Measurements from ENCODE around the gene MAP3K21. TPM values are rescaled to one million over a fixed set of nuclear protein-coding genes. Genes with fewer than 3 reads are reported as not detected.

MAP3K21 gene
- polyA plus RNA-seq, 4 donors: 2.6 to 33.8 (median 27.5) TPM

DNA sequence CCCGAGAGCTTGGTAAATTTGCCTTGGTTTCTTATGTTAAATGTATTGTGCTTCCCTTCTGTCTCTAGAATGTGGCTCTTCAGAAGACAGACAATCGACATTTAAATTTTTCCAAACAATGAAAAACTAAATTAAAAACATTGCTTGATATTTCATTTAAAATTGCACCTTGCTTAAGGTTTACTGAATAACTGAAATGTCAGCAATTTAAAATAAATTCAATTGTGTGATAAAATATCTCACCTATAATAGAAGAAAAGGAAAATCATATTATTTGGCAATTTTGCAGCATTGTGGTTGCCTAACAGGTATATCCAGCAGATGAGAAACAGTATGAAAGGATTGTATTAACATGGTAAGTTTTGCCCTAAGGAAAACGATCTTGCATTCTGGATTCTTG, 56.5 kb downstream of the MAP3K21 start:
- DNase-seq (ENCODE audit: low read depth in 4 of 4, low spot score in 3 of 4): no peak

DNA sequence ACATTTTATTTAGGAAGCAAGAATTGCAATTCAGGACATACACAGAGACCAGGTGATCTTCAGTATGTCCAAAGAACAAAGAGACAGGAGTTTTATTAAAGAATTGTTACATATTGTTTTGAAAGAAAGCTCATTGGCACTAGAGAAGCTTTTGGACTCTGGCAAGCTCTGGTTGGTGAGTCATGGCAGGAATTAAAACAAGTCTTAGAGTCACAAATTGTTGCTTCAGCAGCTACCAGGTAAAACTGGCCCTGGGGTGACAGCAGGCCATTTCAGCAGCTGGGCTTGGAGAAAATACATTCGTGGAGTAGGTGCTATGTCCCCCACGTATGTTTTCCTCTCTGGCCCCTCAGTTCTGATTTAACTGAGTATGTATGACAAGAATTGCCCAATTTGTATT, 58.8 kb downstream of the MAP3K21 start:
- no peak for DNase-seq (ENCODE audit: low read depth in 4 of 4, low spot score in 3 of 4)

DNA sequence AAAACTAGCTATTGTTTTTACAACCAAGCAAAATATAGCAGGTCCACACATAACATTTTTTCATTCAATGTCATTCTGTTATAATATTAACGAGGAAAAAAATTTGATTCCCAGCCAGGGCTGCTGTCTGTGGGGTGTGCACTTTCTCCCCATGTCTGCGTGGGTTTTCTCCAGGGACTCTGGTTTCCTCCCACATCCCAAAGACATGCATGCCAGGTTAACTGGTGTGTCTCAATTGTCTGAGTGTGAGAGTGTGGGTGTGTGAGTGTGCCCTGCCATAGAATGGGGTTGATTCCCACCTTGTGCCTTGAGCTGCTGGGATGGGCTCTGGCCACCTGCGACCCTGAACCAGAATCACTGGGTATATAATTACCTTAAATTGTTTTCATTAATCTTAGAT, 60.1 kb downstream of the MAP3K21 start:
- DNase-seq (ENCODE audit: low read depth in 4 of 4, low spot score in 3 of 4): no peak

DNA sequence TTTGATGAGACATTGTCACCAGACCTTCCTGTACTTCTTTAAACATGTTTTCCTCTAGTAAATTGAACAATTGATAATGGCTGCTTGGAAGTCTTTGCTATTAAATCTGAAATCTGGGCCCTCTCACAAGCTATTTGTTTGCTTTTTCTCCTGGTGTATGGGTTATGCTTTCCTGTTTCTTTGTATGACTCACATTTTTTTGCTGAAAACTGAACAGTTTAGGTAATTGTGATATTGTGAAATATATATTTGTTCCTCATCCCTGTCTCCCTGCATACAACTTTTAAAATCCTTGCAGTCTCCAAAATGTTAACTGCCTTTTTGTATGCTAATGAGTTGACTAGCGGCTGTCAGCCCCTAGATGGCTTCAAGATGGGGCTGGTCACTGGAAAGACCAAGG, 61.6 kb downstream of the MAP3K21 start:
- DNase-seq (ENCODE audit: low read depth in 4 of 4, low spot score in 3 of 4): no peak

DNA sequence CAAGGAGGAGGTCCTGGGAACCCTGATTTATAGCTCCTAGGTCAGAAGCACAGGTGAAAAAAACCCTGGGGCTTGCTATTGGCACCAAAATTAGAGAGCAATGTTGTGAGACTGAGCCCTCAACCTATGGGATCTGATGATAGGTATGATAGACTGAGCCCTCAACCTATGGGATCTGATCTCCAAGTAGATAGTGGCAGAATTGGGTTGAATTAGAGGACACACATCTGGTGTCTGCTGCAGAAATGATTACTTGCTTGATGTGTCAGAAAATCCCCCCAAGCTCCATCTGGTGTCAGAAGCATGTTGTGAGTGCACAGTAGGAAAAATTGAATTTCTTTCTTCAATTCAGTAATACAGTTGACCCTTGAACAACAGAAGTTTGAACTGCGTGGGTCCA, 62.4 kb downstream of the MAP3K21 start:
- no peak for DNase-seq (ENCODE audit: low read depth in 4 of 4, low spot score in 3 of 4)

DNA sequence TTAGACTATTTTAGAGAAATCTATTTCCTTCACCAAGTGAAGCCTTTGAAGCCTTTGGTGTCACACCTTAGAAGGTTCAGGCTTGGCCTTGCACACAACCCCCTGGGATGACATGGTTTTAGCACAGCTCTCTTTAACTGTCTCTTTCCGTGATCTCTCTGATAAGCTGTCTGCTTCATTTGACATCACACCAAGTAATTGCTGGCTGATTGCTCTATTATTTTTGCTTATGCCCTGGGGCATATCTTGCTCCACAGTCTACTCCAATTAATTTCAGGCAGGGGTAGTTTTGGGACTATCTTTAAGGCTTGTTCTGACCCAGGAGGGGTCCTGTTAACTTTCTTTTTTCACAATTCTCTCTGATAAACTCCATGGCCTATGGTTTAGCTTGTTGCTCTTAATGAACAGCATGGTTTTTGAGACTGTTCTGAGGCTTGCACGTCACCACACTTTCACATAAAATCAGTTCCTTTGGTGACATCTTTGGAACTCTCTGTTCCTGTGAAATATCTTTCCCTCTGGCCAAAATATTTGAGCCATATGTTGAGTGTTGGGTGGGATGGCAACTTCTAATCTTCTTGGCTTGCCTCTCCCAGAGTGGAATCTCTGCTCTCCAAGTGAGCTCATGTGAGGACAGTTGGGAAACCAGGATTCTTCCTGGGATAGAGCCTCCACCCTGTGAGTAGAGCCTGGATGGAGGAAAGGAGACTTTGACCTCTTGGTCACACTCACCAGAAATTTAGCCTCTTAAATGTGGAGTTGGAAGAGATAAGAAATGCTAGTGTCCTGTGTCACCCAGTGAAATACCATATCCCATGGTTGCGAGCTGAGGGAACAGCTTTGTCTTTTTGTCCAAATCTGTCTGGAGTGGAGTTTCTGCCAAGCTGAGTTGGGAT, 63.6 kb downstream of the MAP3K21 start:
- no peak for DNase-seq (ENCODE audit: low read depth in 4 of 4, low spot score in 3 of 4)

DNA sequence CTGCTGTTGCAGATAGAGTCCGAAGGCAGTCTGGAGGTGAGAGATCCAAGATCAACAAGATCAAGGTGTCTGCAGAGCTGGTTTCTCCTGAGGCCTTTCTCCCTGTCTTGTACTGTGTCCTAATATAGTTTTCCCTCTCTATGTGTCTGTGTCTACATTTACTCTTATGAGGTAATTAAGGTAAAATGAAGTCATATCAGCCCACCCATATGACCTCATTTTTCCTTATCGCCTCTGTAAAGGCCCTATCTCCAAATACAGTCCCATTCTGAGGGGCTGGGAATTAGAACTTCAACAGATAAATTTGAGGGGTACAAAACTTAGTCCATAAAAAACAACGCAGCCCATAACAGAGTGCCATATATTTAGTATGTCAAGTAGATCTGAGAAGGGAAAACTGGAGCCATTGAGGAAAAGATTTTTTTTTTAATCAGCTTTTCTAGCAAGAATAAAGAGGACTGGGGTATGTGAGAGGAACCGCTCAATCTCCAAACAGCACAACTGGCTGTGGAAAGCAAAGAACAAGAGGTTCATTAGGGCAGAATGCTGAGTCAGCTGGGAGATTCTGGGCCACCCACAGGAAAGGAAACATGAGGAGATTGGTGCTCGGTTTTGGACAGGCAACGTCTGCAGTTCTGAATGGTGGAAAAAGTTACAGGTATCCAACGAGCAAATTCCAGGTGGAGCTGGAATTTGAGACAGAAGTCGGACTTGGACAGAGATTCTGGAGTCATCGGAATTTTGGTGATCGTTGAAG, 65.7 kb downstream of the MAP3K21 start:
- no peak for DNase-seq (ENCODE audit: low read depth in 4 of 4, low spot score in 3 of 4)

DNA sequence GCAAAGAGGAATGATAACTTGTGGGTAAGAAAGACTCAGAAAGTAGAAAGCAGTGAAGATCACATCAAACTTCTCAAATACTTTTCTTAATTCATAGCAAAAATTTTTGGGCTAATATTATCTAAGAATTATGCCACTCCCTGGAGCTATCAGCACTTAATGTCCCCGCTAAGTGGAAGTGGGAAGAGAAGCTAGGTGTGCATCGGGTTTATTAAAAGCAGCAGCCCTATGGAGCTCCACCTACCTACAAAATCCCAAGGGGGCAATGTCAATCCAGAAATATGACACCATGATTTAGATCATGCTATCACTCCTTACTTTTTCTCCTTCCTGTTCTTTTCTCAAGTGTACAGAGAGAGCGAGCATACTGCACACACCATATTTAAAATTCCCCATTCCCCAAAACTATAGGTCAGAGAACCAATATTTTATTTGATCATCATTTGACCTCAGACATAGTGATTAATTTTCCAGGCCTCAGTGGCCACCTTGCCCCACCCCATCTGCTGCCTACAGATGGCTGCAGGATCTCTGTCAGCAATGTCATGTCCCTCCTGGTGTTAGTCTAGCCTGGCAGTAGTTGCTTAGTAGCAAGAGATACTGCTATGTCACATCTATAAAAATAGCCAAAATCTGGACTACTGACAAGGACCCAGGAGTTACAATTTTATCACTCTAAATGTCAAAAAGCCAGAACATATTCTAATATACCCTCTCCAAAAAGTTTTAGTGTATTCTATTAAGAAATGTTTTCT, 66.6 kb downstream of the MAP3K21 start:
- no peak for DNase-seq (ENCODE audit: low read depth in 4 of 4, low spot score in 3 of 4)

DNA sequence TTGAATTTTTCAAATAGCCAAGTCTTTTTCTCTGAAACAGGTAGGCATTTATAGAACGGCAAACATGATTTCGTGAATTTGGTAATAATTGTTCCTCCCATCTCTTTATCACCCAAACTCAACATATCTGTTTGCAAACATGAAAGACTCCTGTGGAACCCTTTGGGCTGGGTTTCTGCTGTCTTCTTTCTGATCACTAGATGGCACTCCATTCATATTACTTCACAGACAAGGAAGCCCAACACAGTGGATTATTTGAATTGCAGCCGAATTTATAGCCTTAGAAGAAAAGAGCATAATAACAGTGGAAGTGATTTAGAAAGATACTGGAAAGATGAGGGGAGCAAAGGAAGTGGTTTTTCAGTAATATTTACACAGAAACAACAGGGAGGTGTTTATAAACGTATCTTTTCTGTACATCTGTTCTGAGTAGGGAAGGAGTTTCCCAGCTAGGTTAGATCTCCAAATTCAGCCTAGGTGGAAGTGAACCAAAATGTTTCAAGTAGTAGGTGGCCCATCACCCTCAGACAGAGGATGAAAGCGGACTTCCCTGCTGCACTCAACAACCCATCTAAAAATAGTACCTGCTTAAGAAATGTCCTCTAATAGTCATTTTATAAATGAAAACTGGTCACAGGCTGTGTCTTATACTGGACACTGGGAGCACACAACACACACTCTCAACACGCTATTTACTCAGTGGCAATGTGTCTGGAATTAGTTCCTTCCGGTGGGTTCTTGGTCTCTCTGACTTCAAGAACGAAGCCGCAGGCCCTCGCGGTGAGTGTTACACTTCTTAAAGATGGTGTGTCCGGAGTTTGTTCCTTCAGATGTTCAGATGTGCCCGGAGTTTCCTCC, 67.6 kb downstream of the MAP3K21 start:
- DNase-seq (ENCODE audit: low read depth in 4 of 4, low spot score in 3 of 4): peak in 3 of 4 donors; percentile 38 to 59 (median 47)

DNA sequence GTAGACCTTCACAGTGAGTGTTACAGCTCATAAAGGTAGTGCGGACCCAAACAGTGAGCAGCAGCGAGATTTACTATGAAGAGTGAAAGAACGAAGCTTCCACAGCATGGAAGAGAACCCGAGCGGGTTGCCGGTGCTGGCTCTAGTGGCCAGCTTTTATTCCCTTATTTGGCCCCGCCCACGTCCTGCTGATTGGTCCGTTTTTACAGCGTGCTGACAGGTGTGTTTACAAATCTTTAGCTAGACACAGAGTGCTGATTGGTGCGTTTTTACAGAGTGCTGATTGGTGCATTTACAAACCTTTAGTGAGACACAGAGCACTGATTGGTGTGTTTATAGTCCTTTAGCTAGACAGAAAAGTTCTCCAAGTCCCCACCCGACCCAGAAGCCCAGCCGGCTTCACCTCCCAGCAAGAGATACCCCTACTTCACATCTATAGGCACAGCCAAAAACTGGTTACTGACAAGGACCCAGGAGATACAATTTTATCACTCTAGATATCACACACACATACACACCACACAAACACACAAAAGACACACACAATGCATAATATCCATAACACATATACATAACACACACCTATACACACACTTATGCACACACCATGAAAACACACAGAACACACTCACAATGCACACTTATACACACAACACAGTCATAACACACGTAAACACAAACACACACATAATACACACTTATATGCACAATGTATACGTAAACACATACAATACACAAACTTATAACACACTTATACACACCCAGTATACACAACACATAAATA, 68.5 kb downstream of the MAP3K21 start:
- no peak for DNase-seq (ENCODE audit: low read depth in 4 of 4, low spot score in 3 of 4)

DNA sequence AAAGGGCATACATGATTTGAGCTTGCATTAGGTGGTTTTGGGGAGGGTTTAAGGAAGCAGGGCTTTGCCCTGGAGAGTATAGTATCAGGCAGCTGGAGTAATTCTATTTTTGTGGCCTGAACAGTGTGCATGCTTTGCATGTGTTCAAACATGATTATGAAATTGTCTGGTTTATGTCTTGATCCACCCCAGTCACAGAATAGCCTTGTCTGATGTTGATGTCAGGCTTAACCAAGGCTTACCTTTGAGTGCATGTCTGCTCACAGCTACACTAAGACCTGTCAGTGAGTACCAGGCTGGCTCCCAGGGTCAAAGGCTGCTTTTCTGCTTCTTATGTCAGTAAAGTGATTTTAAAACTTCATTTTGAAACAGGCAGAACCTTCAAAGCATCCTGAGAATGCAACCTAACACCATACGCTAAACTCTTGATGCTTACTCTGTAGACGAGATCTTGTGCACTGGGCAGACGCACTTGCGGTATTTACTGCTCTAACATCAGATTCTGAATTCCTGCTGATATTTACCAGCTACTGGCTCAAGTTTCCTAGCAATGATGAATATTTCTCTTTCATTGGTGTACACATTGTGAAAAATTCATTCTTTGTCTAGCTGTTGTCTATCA, 78.9 kb downstream of the MAP3K21 start:
- no peak for DNase-seq (ENCODE audit: low read depth in 4 of 4, low spot score in 3 of 4)

DNA sequence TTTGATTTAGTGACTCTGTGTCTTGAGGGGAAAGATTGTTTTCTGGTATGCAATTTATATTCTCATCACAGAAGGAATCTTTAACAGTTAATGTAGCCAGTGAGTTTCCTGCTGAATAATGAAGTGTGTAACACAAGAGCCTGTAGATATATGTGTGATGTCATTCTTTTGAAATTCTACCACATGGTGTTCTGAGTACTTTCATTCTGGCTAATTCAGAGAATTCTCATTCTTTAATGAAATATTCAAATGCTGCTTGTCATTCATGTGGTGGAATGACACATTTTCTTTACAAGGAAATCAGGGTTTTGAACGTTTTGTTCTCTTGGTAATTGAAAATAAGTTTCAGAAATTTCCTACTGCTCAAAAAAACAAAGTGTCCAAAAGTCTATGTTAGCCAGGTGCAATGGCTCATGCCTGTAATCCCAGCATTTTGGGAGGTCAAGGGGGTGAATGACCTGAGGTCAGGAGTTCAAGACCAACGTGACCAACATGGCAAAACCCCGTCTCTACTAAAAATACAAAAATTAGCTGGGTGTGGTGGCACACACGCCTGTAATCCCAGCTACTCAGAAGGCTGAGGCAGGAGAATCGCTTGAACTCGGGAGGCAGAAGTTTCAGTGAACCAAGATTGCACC, 79.6 kb downstream of the MAP3K21 start:
- DNase-seq (ENCODE audit: low read depth in 4 of 4, low spot score in 3 of 4): no peak

DNA sequence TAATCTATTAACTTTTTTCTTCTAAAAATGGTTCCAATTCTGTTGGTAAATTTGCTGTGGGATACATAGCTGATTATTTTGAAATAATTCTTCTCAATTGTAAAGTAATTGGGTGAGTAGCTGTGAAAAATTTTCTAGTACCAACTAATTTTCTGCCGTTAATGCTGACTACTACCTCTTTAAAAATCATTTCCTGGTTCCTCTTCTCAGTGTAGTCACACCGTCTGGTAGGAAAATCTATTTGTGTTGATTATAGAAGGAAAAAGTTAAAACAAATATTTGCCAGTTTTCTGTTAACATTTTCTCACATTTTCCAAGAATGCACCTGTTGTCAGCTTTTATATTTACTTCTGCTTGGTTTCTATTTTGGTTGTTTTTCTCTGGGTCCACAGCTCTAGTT, 82.0 kb downstream of the MAP3K21 start:
- DNase-seq (ENCODE audit: low read depth in 4 of 4, low spot score in 3 of 4): no peak

DNA sequence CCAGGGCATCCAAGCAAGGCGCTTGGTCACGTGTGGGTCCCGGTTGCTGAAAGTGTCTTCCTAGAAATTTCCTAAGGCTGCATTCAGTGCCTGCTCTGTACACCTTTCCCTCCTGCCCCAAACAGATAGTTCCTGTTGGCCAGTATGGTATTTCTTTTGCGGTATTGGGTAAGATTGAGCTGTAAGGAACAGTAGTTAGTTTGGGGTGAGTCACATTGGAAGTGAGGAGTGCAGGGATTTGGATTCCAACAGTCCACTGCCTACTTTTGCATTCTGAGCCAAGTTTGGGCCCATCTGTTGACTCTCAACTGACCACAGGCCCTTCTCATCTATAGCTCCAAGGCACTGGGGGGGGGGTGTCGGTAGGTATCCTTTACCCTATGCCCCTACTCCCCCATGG, 83.4 kb downstream of the MAP3K21 start:
- no peak for DNase-seq (ENCODE audit: low read depth in 4 of 4, low spot score in 3 of 4)

DNA sequence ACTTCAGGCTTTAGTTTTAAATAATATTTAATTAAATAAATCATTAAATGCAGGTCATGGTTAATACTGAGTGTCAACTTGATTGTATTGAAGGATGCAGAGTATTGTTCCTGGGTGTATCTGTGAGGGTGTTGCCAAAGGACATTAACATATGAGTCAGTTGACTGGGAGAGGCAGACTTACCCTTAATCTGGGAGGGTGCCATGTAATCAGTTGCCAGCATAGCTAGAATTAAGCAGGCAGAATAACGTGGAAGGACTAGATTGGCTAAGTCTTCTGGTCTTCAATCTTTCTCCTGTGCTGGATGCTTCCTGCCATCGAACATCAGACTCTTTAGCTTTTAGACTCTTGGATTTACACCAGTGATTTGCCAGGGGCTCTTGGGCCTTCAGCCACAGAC, 85.3 kb downstream of the MAP3K21 start:
- DNase-seq (ENCODE audit: low read depth in 4 of 4, low spot score in 3 of 4): no peak

DNA sequence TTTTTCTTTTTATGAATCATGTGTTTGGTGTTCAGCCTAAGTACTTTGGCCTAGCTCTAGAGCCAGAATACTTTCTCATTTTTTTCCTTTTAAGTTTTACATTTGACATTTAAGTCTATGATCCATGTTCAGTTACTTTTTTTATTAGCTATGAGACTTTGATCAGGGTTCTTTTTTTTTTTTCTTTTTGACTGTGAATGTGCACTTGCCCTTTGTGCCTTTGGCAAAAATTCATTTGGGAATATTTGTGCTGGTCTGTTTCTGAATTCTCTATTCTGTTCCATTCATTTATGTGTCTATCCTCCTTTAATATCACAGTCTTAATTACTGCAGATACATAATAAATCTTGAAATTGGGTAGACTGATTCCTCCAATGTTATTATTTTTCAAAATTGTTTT, 93.8 kb downstream of the MAP3K21 start:
- no peak for DNase-seq (ENCODE audit: low read depth in 4 of 4, low spot score in 3 of 4)

DNA sequence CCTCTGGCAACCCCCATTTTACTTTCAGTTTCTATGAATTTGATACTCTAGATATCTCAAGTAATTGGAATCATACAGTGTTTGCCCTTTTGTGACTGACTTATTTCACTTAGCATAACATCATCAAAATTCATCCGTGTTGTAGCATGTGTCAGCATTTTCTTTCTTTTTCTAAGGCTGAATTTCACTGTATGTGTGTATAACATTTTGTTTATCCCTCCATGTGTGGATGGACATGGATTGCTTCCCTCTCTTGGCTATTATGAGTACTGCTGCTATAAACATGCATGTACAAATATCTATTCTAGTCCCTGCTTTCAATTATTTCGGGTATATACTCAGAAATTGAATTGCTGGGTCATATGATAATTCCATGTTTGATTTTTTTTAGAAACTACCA, 97.3 kb downstream of the MAP3K21 start:
- DNase-seq (ENCODE audit: low read depth in 4 of 4, low spot score in 3 of 4): no peak

DNA sequence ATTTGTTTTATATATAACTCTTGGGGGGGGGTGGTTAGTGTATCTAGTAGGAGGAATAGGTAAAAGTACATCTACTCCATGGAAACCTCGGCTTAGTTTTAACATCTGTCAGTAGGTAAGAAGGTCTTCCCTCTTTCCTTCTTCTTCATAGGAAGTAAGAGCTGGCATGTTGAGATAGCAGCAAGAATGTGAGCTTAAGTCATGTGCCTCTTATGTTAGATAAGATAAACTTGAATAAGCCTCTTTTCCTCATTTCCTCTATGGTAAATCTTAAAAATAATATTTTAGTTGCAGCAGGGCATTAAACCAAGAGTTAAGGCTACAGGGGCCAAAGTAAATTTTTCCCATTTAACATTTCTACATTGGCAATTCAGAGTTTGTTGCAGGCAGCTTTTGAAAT, 100.4 kb downstream of the MAP3K21 start:
- no peak for DNase-seq (ENCODE audit: low read depth in 4 of 4, low spot score in 3 of 4)
